Muscle of leg (tissue), 16 donors: Measurements from ENCODE around the gene UBAC2. TPM values are rescaled to one million over a fixed set of nuclear protein-coding genes. Genes with fewer than 3 reads are reported as not detected.

Experiments used
- DNase-seq: peaks from one replicate; pipeline ENCODE4 v3.0.0; 2013
- H3K27ac ChIP-seq: one replicate; pipeline ENCODE4 v1.5.1; 2013; ENCODE audit warnings: mild to moderate bottlenecking, low read length, control low read depth
- H3K27me3 ChIP-seq: one replicate; pipeline ENCODE4 v1.6.1; 2013; ENCODE audit warnings: low read length; ENCODE audit not compliant: control insufficient read depth, insufficient read depth
- H3K36me3 ChIP-seq: one replicate; pipeline ENCODE4 v1.6.1; 2013; ENCODE audit warnings: low read length; ENCODE audit not compliant: control insufficient read depth, insufficient read depth
- H3K4me1 ChIP-seq: one replicate; pipeline ENCODE4 v1.6.1; 2013; ENCODE audit warnings: low read length; ENCODE audit not compliant: control insufficient read depth, insufficient read depth
- H3K4me3 ChIP-seq: one replicate; pipeline ENCODE4 v1.5.1; 2013; ENCODE audit warnings: low read length, control low read depth
- H3K9me3 ChIP-seq: replicated peaks from 2 replicates; pipeline ENCODE4 v1.6.1; 2013; ENCODE audit warnings: low read depth, low read length; ENCODE audit not compliant: control insufficient read depth
- WGBS: methylation state at CpG from one replicate; pipeline ENCODE4 v1.1.5; 2013; ENCODE audit warnings: missing lambda C conversion rate; ENCODE audit not compliant: insufficient coverage; 5-methylcytosine and 5-hydroxymethylcytosine counted together
- long read RNA-seq, 11 donors: transcript quantifications; one replicate each; lab custom pipeline, GENCODE V29; 2026
- polyA plus RNA-seq, 8 donors: library from polyadenylated mRNA; unstranded; fragments of 120-200 nt; gene quantifications; one replicate each; pipeline versions ENCODE4 v1.2.1 to v1.2.3, GENCODE V29; 2013; ENCODE audit warnings: inconsistent platforms in 1 of 8, low replicate concordance in 1 of 8; ENCODE audit not compliant: insufficient read length in 8 of 8, insufficient read depth in 1 of 8
- total RNA-seq: library from RNA; stranded (reverse); fragments of 120-200 nt; gene quantifications from one replicate; pipeline ENCODE4 v1.2.4, GENCODE V29; 2013

Gene UBAC2
- total RNA-seq (46.3 TPM), polyA plus RNA-seq (10 to 100 TPM; 77.3 to 92.6 (median 84.9) TPM)
- long read RNA-seq, donor 1, transcript UBAC2-203 (9 exons, 1,375 nt) = major isoform, 8 of 18 reads
- long read RNA-seq, donor 1, partial matches to known transcripts = 10 of 18 reads
- long read RNA-seq, donor 1, other reads (novel, unspliced or antisense) = 0 of 18 reads
- long read RNA-seq, donor 2, partial matches to known transcripts = 0 of 3 reads
- long read RNA-seq, donor 2, other reads (novel, unspliced or antisense) = 0 of 3 reads
- long read RNA-seq, donor 3, transcript UBAC2-203 (9 exons, 1,375 nt) = major isoform, 35 of 35 reads
- long read RNA-seq, donor 3, partial matches to known transcripts = 0 of 35 reads
- long read RNA-seq, donor 3, other reads (novel, unspliced or antisense) = 0 of 35 reads
- long read RNA-seq, donor 4, transcript UBAC2-203 (9 exons, 1,375 nt) = major isoform, 7 of 7 reads
- long read RNA-seq, donor 4, partial matches to known transcripts = 0 of 7 reads
- long read RNA-seq, donor 4, other reads (novel, unspliced or antisense) = 0 of 7 reads
- long read RNA-seq, donor 5, transcript UBAC2-203 (9 exons, 1,375 nt) = major isoform, 42 of 47 reads
- long read RNA-seq, donor 5, partial matches to known transcripts = 0 of 47 reads
- long read RNA-seq, donor 5, other reads (novel, unspliced or antisense) = 5 of 47 reads
- long read RNA-seq, donor 6, transcript UBAC2-203 (9 exons, 1,375 nt) = major isoform, 41 of 41 reads
- long read RNA-seq, donor 6, partial matches to known transcripts = 0 of 41 reads
- long read RNA-seq, donor 6, other reads (novel, unspliced or antisense) = 0 of 41 reads
- long read RNA-seq, donor 7, transcript UBAC2-203 (9 exons, 1,375 nt) = major isoform, 24 of 53 reads
- long read RNA-seq, donor 7, partial matches to known transcripts = 29 of 53 reads
- long read RNA-seq, donor 7, other reads (novel, unspliced or antisense) = 0 of 53 reads
- long read RNA-seq, donor 8, transcript UBAC2-203 (9 exons, 1,375 nt) = major isoform, 17 of 18 reads
- long read RNA-seq, donor 8, partial matches to known transcripts = 0 of 18 reads
- long read RNA-seq, donor 8, other reads (novel, unspliced or antisense) = 0 of 18 reads
- long read RNA-seq, donor 9, transcript UBAC2-203 (9 exons, 1,375 nt) = major isoform, 23 of 23 reads
- long read RNA-seq, donor 9, partial matches to known transcripts = 0 of 23 reads
- long read RNA-seq, donor 9, other reads (novel, unspliced or antisense) = 0 of 23 reads
- long read RNA-seq, donor 10, transcript UBAC2-203 (9 exons, 1,375 nt) = major isoform, 36 of 38 reads
- long read RNA-seq, donor 10, partial matches to known transcripts = 0 of 38 reads
- long read RNA-seq, donor 10, other reads (novel, unspliced or antisense) = 0 of 38 reads
- long read RNA-seq, donor 11, transcript UBAC2-203 (9 exons, 1,375 nt) = major isoform, 22 of 24 reads
- long read RNA-seq, donor 11, partial matches to known transcripts = 0 of 24 reads
- long read RNA-seq, donor 11, other reads (novel, unspliced or antisense) = 0 of 24 reads

- DNase-seq = peak; percentile 98
- peak within 1 kb of the TSS; percentile 99 for H3K27ac ChIP-seq
- peak within 1 kb of the TSS; percentile 94 for H3K4me3 ChIP-seq
- no peaks in the 10 kb centered on the region for H3K27me3 ChIP-seq
- 0% methylated on average over 75 of the region's 76 CpGs for WGBS
- peaks cover 20% of the 10 kb centered on the region for H3K4me1 ChIP-seq
- no peaks in the 10 kb centered on the region for H3K9me3 ChIP-seq
- no peaks in the 10 kb centered on the region for H3K36me3 ChIP-seq
Observed at GRCh38 chr13:99200432-99201167, at the start of gene UBAC2. UBAC2 (plus strand) TSS chr13:99200854; CDS start chr13:99200909, 55 bp downstream.

GRCh38 chr13:99151516-99151915 is 49.1 kb upstream of the UBAC2 start:
- no peak overlapping the region for H3K27ac ChIP-seq
- peaks cover 2% of the 10 kb centered on the region for H3K27me3 ChIP-seq
- H3K4me1 ChIP-seq = no peaks in the 10 kb centered on the region
- no peaks in the 10 kb centered on the region for H3K36me3 ChIP-seq
- H3K4me3 ChIP-seq = no peak overlapping the region
- WGBS = 90% methylated on average over 2 of the region's 4 CpGs
- no peaks in the 10 kb centered on the region for H3K9me3 ChIP-seq
- DNase-seq = no peak

- Histone ChIP-seq H3K4me1 (no peaks in the 10 kb centered on the region), H3K36me3 (no peaks in the 10 kb centered on the region), H3K27ac (no peak overlapping the region), H3K4me3 (no peak overlapping the region), H3K27me3 (peaks cover 2% of the 10 kb centered on the region), H3K9me3 (no peaks in the 10 kb centered on the region)
- WGBS = 80% methylated on average over 1 of the region's 1 CpG
- DNase-seq = no peak
Observed at GRCh38 chr13:99153219-99153618, 47.4 kb upstream of the UBAC2 start.

- peaks cover 5% of the 10 kb centered on the region for H3K27me3 ChIP-seq
- DNase-seq = no peak
- no peaks in the 10 kb centered on the region for H3K9me3 ChIP-seq
- 94% methylated on average over 2 of the region's 2 CpGs for WGBS
- no peaks in the 10 kb centered on the region for H3K36me3 ChIP-seq
- no peaks in the 10 kb centered on the region for H3K4me1 ChIP-seq
- no peak overlapping the region for H3K4me3 ChIP-seq
- no peak overlapping the region for H3K27ac ChIP-seq
Observed at GRCh38 chr13:99154064-99154463, 46.6 kb upstream of the UBAC2 start.

- Histone ChIP-seq H3K27me3 (peaks cover 5% of the 10 kb centered on the region), H3K27ac (no peak overlapping the region), H3K4me3 (no peak overlapping the region), H3K36me3 (no peaks in the 10 kb centered on the region), H3K9me3 (no peaks in the 10 kb centered on the region), H3K4me1 (no peaks in the 10 kb centered on the region)
- DNase-seq = no peak
- WGBS = no CpG with 5 or more reads among the region's 5 CpGs
Observed at GRCh38 chr13:99155821-99156220, 44.8 kb upstream of the UBAC2 start.

- Histone ChIP-seq H3K9me3 (no peaks in the 10 kb centered on the region), H3K27me3 (peaks cover 3% of the 10 kb centered on the region), H3K36me3 (no peaks in the 10 kb centered on the region), H3K4me1 (no peaks in the 10 kb centered on the region), H3K4me3 (no peak overlapping the region), H3K27ac (no peak overlapping the region)
- WGBS = 73% methylated on average over 5 of the region's 5 CpGs
- no peak for DNase-seq
Observed at GRCh38 chr13:99157046-99157445, 43.6 kb upstream of the UBAC2 start.

GRCh38 chr13:99158846-99159245 is 41.8 kb upstream of the UBAC2 start:
- H3K27me3 ChIP-seq = peaks cover 3% of the 10 kb centered on the region
- no peaks in the 10 kb centered on the region for H3K36me3 ChIP-seq
- 21% methylated on average over 3 of the region's 8 CpGs for WGBS
- H3K4me1 ChIP-seq = no peaks in the 10 kb centered on the region
- H3K27ac ChIP-seq = no peak overlapping the region
- DNase-seq = no peak
- no peaks in the 10 kb centered on the region for H3K9me3 ChIP-seq
- H3K4me3 ChIP-seq = no peak overlapping the region

- H3K4me1 ChIP-seq = no peaks in the 10 kb centered on the region
- H3K36me3 ChIP-seq = no peaks in the 10 kb centered on the region
- H3K9me3 ChIP-seq = no peaks in the 10 kb centered on the region
- H3K27ac ChIP-seq = no peak overlapping the region
- no peak overlapping the region for H3K4me3 ChIP-seq
- 62% methylated on average over 5 of the region's 8 CpGs for WGBS
- H3K27me3 ChIP-seq = peaks cover 3% of the 10 kb centered on the region
- DNase-seq = peak; percentile 13
Observed at GRCh38 chr13:99159331-99160061, 41.2 kb upstream of the UBAC2 start.
